ENCODE data around the gene GRIN2C.

GRIN2C gene

GRCh38 chr17:74842146-74842598, 17.5 kb downstream of the GRIN2C start:
- no peaks in the 10 kb centered on the region for H3K36me3 ChIP-seq (ENCODE audit: insufficient read depth, low read length)
- no peaks in the 10 kb centered on the region for H3K9me3 ChIP-seq (ENCODE audit: low read length)
- peaks cover 16% of the 10 kb centered on the region for H3K4me1 ChIP-seq (ENCODE audit: insufficient read depth, low read length)
- no peak overlapping the region for H2AFZ ChIP-seq (ENCODE audit: low read depth, low read length)
- no peak overlapping the region for H3K4me3 ChIP-seq (ENCODE audit: low read length)
- H3K27me3 ChIP-seq (ENCODE audit: insufficient read depth, low read length), result no peaks in the 10 kb centered on the region

GRCh38 chr17:74840989-74841666, 18.6 kb downstream of the GRIN2C start:
- Histone ChIP-seq H3K4me3 (ENCODE audit: low read length) (no peak overlapping the region), H3K36me3 (ENCODE audit: insufficient read depth, low read length) (peaks cover 3% of the 10 kb centered on the region), H2AFZ (ENCODE audit: low read depth, low read length) (no peak overlapping the region), H3K4me1 (ENCODE audit: insufficient read depth, low read length) (peaks cover 16% of the 10 kb centered on the region), H3K9me3 (ENCODE audit: low read length) (no peaks in the 10 kb centered on the region), H3K27me3 (ENCODE audit: insufficient read depth, low read length) (no peaks in the 10 kb centered on the region)

GRCh38 chr17:74839990-74840852, 19.5 kb downstream of the GRIN2C start:
- Histone ChIP-seq H3K4me1 (ENCODE audit: insufficient read depth, low read length) (peaks cover 16% of the 10 kb centered on the region), H3K9me3 (ENCODE audit: low read length) (no peaks in the 10 kb centered on the region), H3K27me3 (ENCODE audit: insufficient read depth, low read length) (no peaks in the 10 kb centered on the region), H3K36me3 (ENCODE audit: insufficient read depth, low read length) (peaks cover 6% of the 10 kb centered on the region), H2AFZ (ENCODE audit: low read depth, low read length) (no peak overlapping the region), H3K4me3 (ENCODE audit: low read length) (no peak overlapping the region)

- Histone ChIP-seq H3K27me3 (ENCODE audit: insufficient read depth, low read length) (no peaks in the 10 kb centered on the region), H3K4me1 (ENCODE audit: insufficient read depth, low read length) (peaks cover 33% of the 10 kb centered on the region), H3K9me3 (ENCODE audit: low read length) (no peaks in the 10 kb centered on the region), H3K4me3 (ENCODE audit: low read length) (no peak overlapping the region), H3K36me3 (ENCODE audit: insufficient read depth, low read length) (peaks cover 6% of the 10 kb centered on the region), H2AFZ (ENCODE audit: low read depth, low read length) (no peak overlapping the region)
These were observed 21.4 kb downstream of the GRIN2C start for GRCh38 chr17:74838274-74838673.

GRCh38 chr17:74836691-74837467, 22.8 kb downstream of the GRIN2C start:
- Histone ChIP-seq H3K4me3 (ENCODE audit: low read length) (no peak overlapping the region), H3K4me1 (ENCODE audit: insufficient read depth, low read length) (peaks cover 33% of the 10 kb centered on the region), H3K36me3 (ENCODE audit: insufficient read depth, low read length) (peaks cover 6% of the 10 kb centered on the region), H3K27me3 (ENCODE audit: insufficient read depth, low read length) (no peaks in the 10 kb centered on the region), H3K9me3 (ENCODE audit: low read length) (no peaks in the 10 kb centered on the region), H2AFZ (ENCODE audit: low read depth, low read length) (no peak overlapping the region)

GRCh38 chr17:74836191-74836590, 23.5 kb downstream of the GRIN2C start:
- H3K4me1 ChIP-seq (ENCODE audit: insufficient read depth, low read length), result peaks cover 29% of the 10 kb centered on the region
- H3K4me3 ChIP-seq (ENCODE audit: low read length), result no peak overlapping the region
- H3K27me3 ChIP-seq (ENCODE audit: insufficient read depth, low read length), result no peaks in the 10 kb centered on the region
- H3K9me3 ChIP-seq (ENCODE audit: low read length), result no peaks in the 10 kb centered on the region
- peaks cover 6% of the 10 kb centered on the region for H3K36me3 ChIP-seq (ENCODE audit: insufficient read depth, low read length)
- H2AFZ ChIP-seq (ENCODE audit: low read depth, low read length), result no peak overlapping the region

- H3K4me1 ChIP-seq (ENCODE audit: insufficient read depth, low read length), result peaks cover 16% of the 10 kb centered on the region
- no peak overlapping the region for H3K4me3 ChIP-seq (ENCODE audit: low read length)
- H2AFZ ChIP-seq (ENCODE audit: low read depth, low read length), result no peak overlapping the region
These were observed 25.9 kb downstream of the GRIN2C start for GRCh38 chr17:74833501-74834377.

GRCh38 chr17:74832421-74832820, 27.3 kb downstream of the GRIN2C start:
- Histone ChIP-seq H3K36me3 (ENCODE audit: insufficient read depth, low read length) (peaks cover 11% of the 10 kb centered on the region), H3K4me3 (ENCODE audit: low read length) (no peak overlapping the region), H3K4me1 (ENCODE audit: insufficient read depth, low read length) (peaks cover 16% of the 10 kb centered on the region), H3K27me3 (ENCODE audit: insufficient read depth, low read length) (no peaks in the 10 kb centered on the region), H2AFZ (ENCODE audit: low read depth, low read length) (no peak overlapping the region), H3K9me3 (ENCODE audit: low read length) (no peaks in the 10 kb centered on the region)

More at GRCh38 chr17:74833501-74834377, 25.9 kb downstream of the GRIN2C start:
- Histone ChIP-seq H3K36me3 (ENCODE audit: insufficient read depth, low read length) (peaks cover 11% of the 10 kb centered on the region), H3K9me3 (ENCODE audit: low read length) (no peaks in the 10 kb centered on the region), H3K27me3 (ENCODE audit: insufficient read depth, low read length) (no peaks in the 10 kb centered on the region)

GRCh38 chr17:74831444-74832146, 28.1 kb downstream of the GRIN2C start:
- no peaks in the 10 kb centered on the region for H3K9me3 ChIP-seq (ENCODE audit: low read length)
- no peaks in the 10 kb centered on the region for H3K27me3 ChIP-seq (ENCODE audit: insufficient read depth, low read length)
- H3K4me3 ChIP-seq (ENCODE audit: low read length), result no peak overlapping the region
- H3K36me3 ChIP-seq (ENCODE audit: insufficient read depth, low read length), result peaks cover 11% of the 10 kb centered on the region
- H2AFZ ChIP-seq (ENCODE audit: low read depth, low read length), result no peak overlapping the region
- peaks cover 16% of the 10 kb centered on the region for H3K4me1 ChIP-seq (ENCODE audit: insufficient read depth, low read length)

GRCh38 chr17:74830861-74831260, 28.8 kb downstream of the GRIN2C start:
- Histone ChIP-seq H3K4me1 (ENCODE audit: insufficient read depth, low read length) (peaks cover 16% of the 10 kb centered on the region), H3K9me3 (ENCODE audit: low read length) (no peaks in the 10 kb centered on the region), H2AFZ (ENCODE audit: low read depth, low read length) (no peak overlapping the region), H3K4me3 (ENCODE audit: low read length) (no peak overlapping the region), H3K36me3 (ENCODE audit: insufficient read depth, low read length) (peaks cover 5% of the 10 kb centered on the region), H3K27me3 (ENCODE audit: insufficient read depth, low read length) (no peaks in the 10 kb centered on the region)

GRCh38 chr17:74827800-74828199, 31.9 kb downstream of the GRIN2C start:
- no peak overlapping the region for H3K4me3 ChIP-seq (ENCODE audit: low read length)
- H3K27me3 ChIP-seq (ENCODE audit: insufficient read depth, low read length), result no peaks in the 10 kb centered on the region
- no peak overlapping the region for H2AFZ ChIP-seq (ENCODE audit: low read depth, low read length)
- no peaks in the 10 kb centered on the region for H3K4me1 ChIP-seq (ENCODE audit: insufficient read depth, low read length)
- peaks cover 13% of the 10 kb centered on the region for H3K36me3 ChIP-seq (ENCODE audit: insufficient read depth, low read length)
- H3K9me3 ChIP-seq (ENCODE audit: low read length), result no peaks in the 10 kb centered on the region

All from neuron (in vitro differentiated cells).